SH-SY5Y (cell line): ENCODE results near the gene HEPACAM.

Experiments
- GATA2 ChIP-seq: IDR thresholded peaks from 2 replicates; pipeline ENCODE4 v1.6.1; 2011; ENCODE audit warnings: mild to moderate bottlenecking, low read depth, low read length
- GATA3 ChIP-seq: IDR thresholded peaks from 2 replicates; pipeline ENCODE4 v1.6.1; 2011; ENCODE audit warnings: low read depth, mild to moderate bottlenecking, low read length, moderate library complexity

GRCh38 chr11:124919898-124920297 lies 15.9 kb downstream of the HEPACAM start:
- TF ChIP-seq GATA2 (no peak), GATA3 (no peak)
